Measurements from ENCODE around the gene CADM3.

CADM3 gene

GRCh38 chr1:159207774-159208173 lies 36.4 kb downstream of the CADM3 start:
- no peak for DNase-seq

GRCh38 chr1:159208175-159208825 lies 36.9 kb downstream of the CADM3 start:
- DNase-seq, result no peak

- no peak for DNase-seq
Observed at GRCh38 chr1:159209061-159209460, 37.6 kb downstream of the CADM3 start.

- peak; percentile 68 for DNase-seq
Observed at GRCh38 chr1:159211331-159212136, 40.1 kb downstream of the CADM3 start.

- no peak for DNase-seq
Observed at GRCh38 chr1:159212596-159212995, 41.2 kb downstream of the CADM3 start.

GRCh38 chr1:159214149-159214760 lies 42.8 kb downstream of the CADM3 start:
- peak; percentile 60 for DNase-seq

- no peak for DNase-seq
Observed at GRCh38 chr1:159218649-159219636, 47.5 kb downstream of the CADM3 start.

GRCh38 chr1:159222075-159222865 lies 50.9 kb downstream of the CADM3 start:
- DNase-seq, result no peak

- no peak for DNase-seq
Observed at GRCh38 chr1:159223004-159223403, 51.6 kb downstream of the CADM3 start.

- no peak for DNase-seq
Observed at GRCh38 chr1:159228554-159228953, 57.1 kb downstream of the CADM3 start.

- DNase-seq, result no peak
Observed at GRCh38 chr1:159229260-159229885, 58.0 kb downstream of the CADM3 start.

- no peak for DNase-seq
Observed at GRCh38 chr1:159229896-159230295, 58.5 kb downstream of the CADM3 start.

GRCh38 chr1:159239551-159240220 lies 68.3 kb downstream of the CADM3 start:
- DNase-seq, result no peak

- DNase-seq, result no peak
Observed at GRCh38 chr1:159247266-159247665, 75.9 kb downstream of the CADM3 start.

- DNase-seq, result no peak
Observed at GRCh38 chr1:159248311-159248710, 76.9 kb downstream of the CADM3 start.

- no peak for DNase-seq
Observed at GRCh38 chr1:159250638-159251216, 79.3 kb downstream of the CADM3 start.
